ENCODE data around the gene IRF6.

The IRF6 gene

DNA sequence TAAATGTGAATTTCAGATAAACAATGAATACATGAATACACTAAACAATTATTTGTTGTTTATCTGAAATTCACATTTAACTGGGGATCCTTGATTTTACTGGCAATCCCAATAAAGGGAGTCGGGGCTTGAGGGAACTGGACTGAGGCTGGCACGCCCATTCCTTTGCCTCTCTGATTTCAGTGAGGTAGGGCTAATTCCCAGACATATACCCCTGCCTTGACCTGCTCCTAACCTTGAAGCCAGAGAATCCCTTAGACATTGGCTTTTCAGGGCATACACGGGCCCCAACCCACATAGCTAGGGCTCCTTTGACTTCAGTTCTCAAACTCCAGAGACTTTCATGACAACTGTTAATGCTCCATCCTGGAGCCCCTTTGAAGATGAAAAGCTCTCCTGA, 11.0 kb upstream of the IRF6 start:
- H3K4me3 ChIP-seq (replicated peaks; ENCODE audit: low read depth, low read length) = no peak overlapping the region
- DNase-seq (ENCODE audit: extremely low read depth, low read depth) = no peak
- TF ChIP-seq, protein P1, sequence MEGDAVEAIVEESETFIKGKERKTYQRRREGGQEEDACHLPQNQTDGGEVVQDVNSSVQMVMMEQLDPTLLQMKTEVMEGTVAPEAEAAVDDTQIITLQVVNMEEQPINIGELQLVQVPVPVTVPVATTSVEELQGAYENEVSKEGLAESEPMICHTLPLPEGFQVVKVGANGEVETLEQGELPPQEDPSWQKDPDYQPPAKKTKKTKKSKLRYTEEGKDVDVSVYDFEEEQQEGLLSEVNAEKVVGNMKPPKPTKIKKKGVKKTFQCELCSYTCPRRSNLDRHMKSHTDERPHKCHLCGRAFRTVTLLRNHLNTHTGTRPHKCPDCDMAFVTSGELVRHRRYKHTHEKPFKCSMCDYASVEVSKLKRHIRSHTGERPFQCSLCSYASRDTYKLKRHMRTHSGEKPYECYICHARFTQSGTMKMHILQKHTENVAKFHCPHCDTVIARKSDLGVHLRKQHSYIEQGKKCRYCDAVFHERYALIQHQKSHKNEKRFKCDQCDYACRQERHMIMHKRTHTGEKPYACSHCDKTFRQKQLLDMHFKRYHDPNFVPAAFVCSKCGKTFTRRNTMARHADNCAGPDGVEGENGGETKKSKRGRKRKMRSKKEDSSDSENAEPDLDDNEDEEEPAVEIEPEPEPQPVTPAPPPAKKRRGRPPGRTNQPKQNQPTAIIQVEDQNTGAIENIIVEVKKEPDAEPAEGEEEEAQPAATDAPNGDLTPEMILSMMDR (IDR thresholded peaks at IDR 0.05; ENCODE audit: low read depth, low read length, missing control alignments) = no peak

DNA sequence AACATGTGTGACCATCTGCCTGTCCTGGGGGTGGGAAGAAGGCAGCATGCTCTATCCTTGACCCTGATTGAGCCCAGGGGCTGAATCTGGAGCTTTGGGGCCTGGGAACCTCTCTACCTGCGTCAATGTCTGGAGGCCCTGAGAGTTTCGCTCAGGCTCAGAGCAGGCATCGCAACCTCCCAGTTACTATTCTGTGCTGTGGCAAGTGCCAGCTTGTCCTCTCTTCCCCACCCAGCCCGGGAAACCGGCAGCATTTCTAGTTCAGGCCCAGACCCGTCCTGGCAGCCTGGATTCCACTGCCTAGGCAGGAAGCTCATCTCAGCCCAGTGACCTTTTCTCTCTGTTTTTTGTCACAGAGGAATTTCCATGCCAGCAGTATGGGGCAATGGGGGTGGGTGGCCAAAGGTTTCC, 10.0 kb upstream of the IRF6 start:
- TF ChIP-seq, protein P1 (IDR thresholded peaks at IDR 0.05; ENCODE audit: low read depth, low read length, missing control alignments) = no peak
- no peak overlapping the region for H3K4me3 ChIP-seq (replicated peaks; ENCODE audit: low read depth, low read length)
- DNase-seq (ENCODE audit: extremely low read depth, low read depth) = no peak

DNA sequence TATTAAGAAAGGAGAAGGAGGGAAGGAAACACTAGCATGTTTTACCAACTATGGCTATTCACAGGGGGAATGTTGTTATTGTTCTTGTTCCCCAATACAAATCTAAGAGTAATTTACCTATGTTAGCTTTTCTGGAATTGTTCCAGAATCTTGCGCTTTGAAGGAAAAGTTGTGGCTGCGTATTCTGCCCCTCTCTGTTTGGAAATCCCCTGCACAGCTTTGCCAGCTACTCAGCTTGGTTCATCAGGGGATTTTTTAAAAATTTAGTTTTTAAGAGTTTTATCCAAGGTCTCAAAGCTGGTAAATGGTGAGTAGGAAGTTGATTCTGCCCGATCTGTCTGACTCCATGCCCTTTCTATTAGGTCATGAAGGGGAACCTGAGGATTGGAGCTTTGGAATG, 9.5 kb upstream of the IRF6 start:
- no peak overlapping the region for H3K4me3 ChIP-seq (replicated peaks; ENCODE audit: low read depth, low read length)
- TF ChIP-seq, protein P1 (IDR thresholded peaks at IDR 0.05; ENCODE audit: low read depth, low read length, missing control alignments) = no peak
- DNase-seq (ENCODE audit: extremely low read depth, low read depth) = no peak

DNA sequence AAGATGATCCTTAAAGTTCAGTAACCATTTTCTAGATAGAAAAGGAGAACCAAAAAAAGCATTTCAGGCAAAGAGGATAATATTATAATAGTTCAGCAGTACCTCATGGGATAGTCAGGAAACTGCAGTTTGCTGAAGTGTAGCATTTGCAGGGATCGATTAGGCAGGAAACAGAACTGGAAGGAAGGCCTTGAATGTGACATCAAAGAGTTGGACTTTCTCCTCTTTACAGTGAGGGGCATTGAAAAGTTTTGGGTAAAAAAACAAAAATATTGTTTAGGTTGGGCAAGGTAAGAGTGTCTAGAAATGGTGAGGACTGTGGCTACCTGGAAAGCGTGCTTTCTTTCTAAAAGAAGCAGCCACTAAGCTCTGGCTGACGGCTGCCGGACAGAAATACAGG, 8.0 kb upstream of the IRF6 start:
- H3K4me3 ChIP-seq (replicated peaks; ENCODE audit: low read depth, low read length) = no peak overlapping the region

DNA sequence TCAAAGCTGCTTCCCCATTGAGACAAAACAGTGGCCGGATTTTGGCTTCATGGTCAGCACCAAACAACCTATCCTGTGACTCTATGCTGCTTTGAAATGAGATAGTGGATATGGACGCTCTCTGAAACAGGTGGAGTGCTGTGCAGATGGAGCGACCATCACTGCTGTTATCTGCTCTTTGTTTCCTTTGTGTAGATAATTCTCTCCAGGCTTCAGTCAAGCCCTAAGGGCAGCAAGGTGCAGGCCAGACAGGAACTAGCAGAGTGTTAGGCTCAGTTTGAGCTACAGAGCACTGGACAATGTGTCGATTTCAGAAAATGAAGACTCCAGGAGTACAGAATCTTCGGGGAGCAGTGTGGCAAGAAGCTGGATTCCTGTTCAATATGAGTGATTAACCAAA, 4.8 kb upstream of the IRF6 start:
- TF ChIP-seq, protein P1 (IDR thresholded peaks at IDR 0.05; ENCODE audit: low read depth, low read length, missing control alignments) = no peak
- no peak for DNase-seq (ENCODE audit: extremely low read depth, low read depth)
- no peak overlapping the region for H3K4me3 ChIP-seq (replicated peaks; ENCODE audit: low read depth, low read length)

More for the DNA sequence above, 8.0 kb upstream of the IRF6 start:
- no peak for DNase-seq (ENCODE audit: extremely low read depth, low read depth)
- TF ChIP-seq, protein P1 (IDR thresholded peaks at IDR 0.05; ENCODE audit: low read depth, low read length, missing control alignments) = no peak

DNA sequence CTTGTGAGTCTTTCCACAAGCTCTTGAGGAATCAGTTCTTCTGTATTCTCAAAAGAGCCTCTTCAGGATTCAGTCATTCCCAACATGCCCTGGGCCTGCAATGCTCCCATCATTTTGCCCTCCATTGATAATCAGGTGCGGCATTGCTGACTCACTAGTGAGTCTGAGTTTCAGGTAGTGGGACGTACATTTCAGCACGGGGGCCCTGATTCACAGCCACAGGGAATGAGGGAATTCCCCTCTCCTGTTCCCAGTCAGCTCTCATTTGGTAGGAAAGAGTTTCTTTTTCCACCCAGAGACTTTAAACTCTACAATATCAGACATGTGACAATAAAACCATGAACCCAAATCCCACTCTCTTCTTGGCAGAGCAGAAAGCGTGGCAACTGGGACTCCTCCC, 3.7 kb upstream of the IRF6 start:
- DNase-seq (ENCODE audit: extremely low read depth, low read depth) = no peak
- no peak overlapping the region for H3K4me3 ChIP-seq (replicated peaks; ENCODE audit: low read depth, low read length)
- TF ChIP-seq, protein P1 (IDR thresholded peaks at IDR 0.05; ENCODE audit: low read depth, low read length, missing control alignments) = no peak

DNA sequence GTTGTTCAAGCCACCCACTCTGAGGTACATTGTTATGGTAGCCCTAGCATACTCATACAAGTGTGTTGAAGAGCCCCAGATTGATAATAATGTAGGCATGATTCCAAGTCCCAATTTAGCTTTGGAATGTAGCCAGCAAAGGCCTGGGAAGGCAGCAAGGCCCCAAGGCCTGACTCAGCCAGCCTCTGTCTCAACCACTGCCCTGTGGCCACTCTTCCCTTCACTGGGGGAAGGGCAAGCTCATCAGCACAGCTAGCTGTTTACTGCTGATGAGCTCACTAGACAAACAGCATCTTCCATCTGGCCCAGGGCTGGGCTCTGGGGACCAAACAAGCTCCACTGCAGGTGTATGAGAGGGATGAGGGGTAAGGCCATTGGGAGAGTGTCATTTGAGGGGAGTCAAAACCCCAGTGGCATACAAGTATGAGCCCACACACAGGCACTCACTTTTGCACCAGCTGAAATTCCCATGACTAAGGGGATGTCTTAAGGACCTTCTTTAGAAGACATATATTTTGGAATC, 2.2 kb upstream of the IRF6 start:
- DNase-seq (ENCODE audit: extremely low read depth, low read depth) = peak; percentile 75
- TF ChIP-seq, protein P1 (IDR thresholded peaks at IDR 0.05; ENCODE audit: low read depth, low read length, missing control alignments) = no peak
- no peak overlapping the region for H3K4me3 ChIP-seq (replicated peaks; ENCODE audit: low read depth, low read length)
